Transverse colon (tissue), 3 donors: ENCODE measurements around the gene YRDC.

Source experiments
- POLR2A ChIP-seq: fragments of 450-650 bp; IDR thresholded peaks from one replicate; pipeline ENCODE4 v1.6.1; 2016; ENCODE audit warnings: antibody characterized with exemption, mild to moderate bottlenecking, moderate library complexity
- TF ChIP-seq, protein P1 (sequence below), 5 experiments: fragments of 200-600 bp in 3 of 5; fragments of 450-650 bp in 2 of 5; sonication (generic) in 3 of 5; IDR thresholded peaks; 1 replicate in 2 of 5; 2 replicates in 3 of 5; pipeline ENCODE4 v1.5.1; 2016 to 2017; ENCODE audit warnings: antibody characterized with exemption in 5 of 5, inconsistent platforms in 3 of 5, mild to moderate bottlenecking in 2 of 5, moderate library complexity in 1 of 5

GRCh38 chr1:37755290-37755689, 52.7 kb downstream of the YRDC start:
- TF ChIP-seq POLR2A = no peak
- TF ChIP-seq, protein P1, sequence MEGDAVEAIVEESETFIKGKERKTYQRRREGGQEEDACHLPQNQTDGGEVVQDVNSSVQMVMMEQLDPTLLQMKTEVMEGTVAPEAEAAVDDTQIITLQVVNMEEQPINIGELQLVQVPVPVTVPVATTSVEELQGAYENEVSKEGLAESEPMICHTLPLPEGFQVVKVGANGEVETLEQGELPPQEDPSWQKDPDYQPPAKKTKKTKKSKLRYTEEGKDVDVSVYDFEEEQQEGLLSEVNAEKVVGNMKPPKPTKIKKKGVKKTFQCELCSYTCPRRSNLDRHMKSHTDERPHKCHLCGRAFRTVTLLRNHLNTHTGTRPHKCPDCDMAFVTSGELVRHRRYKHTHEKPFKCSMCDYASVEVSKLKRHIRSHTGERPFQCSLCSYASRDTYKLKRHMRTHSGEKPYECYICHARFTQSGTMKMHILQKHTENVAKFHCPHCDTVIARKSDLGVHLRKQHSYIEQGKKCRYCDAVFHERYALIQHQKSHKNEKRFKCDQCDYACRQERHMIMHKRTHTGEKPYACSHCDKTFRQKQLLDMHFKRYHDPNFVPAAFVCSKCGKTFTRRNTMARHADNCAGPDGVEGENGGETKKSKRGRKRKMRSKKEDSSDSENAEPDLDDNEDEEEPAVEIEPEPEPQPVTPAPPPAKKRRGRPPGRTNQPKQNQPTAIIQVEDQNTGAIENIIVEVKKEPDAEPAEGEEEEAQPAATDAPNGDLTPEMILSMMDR (IDR thresholded peaks at IDR 0.05) = no peak
